Measurements from ENCODE around the gene NR2F2.

NR2F2 gene

GRCh38 chr15:96349034-96349856 lies 18.7 kb downstream of the NR2F2 start:
- no peak overlapping the region for H3K4me3 Mint-ChIP-seq
- no peak overlapping the region for H3K27ac Mint-ChIP-seq
- H3K9me3 Mint-ChIP-seq (ENCODE audit: low read depth) = no peaks in the 10 kb centered on the region
- H3K27me3 Mint-ChIP-seq = peaks cover 70% of the 10 kb centered on the region
- no peaks in the 10 kb centered on the region for H3K36me3 Mint-ChIP-seq
- H3K4me1 Mint-ChIP-seq (ENCODE audit: low read depth) = peaks cover 4% of the 10 kb centered on the region

GRCh38 chr15:96349857-96350720 lies 19.6 kb downstream of the NR2F2 start:
- H3K9me3 Mint-ChIP-seq (ENCODE audit: low read depth) = no peaks in the 10 kb centered on the region
- peaks cover 3% of the 10 kb centered on the region for H3K4me1 Mint-ChIP-seq (ENCODE audit: low read depth)
- H3K36me3 Mint-ChIP-seq = no peaks in the 10 kb centered on the region
- H3K27ac Mint-ChIP-seq = no peak overlapping the region
- peaks cover 63% of the 10 kb centered on the region for H3K27me3 Mint-ChIP-seq
- no peak overlapping the region for H3K4me3 Mint-ChIP-seq

DNA sequence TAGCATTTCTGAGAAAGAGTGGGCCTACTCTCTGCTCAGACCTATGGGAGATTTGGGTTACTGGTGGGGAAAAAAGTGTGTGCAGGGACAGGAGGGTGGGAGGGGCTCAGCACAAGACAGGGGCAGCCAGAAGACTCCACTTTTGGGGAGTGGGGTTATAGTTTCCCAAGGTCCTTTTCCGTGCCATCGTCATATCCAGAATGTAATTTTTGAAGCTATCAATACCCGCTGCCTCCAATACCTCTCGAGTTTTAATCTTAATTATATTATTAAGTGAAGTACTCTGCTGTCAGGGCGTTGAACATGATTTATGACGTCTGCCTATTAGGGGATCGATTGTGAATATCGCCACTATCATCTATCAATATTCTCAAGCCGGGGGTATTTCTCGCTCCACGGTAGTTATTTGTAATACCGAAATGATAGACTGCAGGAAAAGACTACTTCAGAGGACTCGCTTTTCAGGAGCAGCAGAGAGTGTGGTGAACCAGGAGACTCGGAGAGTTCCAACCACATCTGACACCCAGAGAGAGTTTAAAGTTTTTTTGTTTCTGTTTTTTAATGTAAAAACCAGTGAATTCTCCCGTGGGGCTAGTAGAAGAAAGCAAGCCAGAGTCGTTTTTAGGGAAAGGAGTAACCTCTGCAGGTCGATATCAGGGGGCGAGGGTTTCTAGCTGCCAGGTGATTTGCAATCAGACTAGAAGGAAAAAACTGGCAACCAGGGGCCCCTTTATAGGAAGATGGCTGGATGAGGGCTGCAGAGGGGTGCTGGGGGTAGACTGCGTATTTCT lies 20.6 kb downstream of the NR2F2 start:
- no peak overlapping the region for H3K27ac Mint-ChIP-seq

GRCh38 chr15:96351761-96352603 lies 21.5 kb downstream of the NR2F2 start:
- peaks cover 14% of the 10 kb centered on the region for H3K4me1 Mint-ChIP-seq (ENCODE audit: low read depth)
- H3K4me3 Mint-ChIP-seq = no peak overlapping the region
- no peaks in the 10 kb centered on the region for H3K9me3 Mint-ChIP-seq (ENCODE audit: low read depth)
- H3K36me3 Mint-ChIP-seq = no peaks in the 10 kb centered on the region
- H3K27me3 Mint-ChIP-seq = peaks cover 57% of the 10 kb centered on the region
- no peak overlapping the region for H3K27ac Mint-ChIP-seq

More for the DNA sequence above, 20.6 kb downstream of the NR2F2 start:
- H3K4me1 Mint-ChIP-seq (ENCODE audit: low read depth) = peaks cover 5% of the 10 kb centered on the region
- H3K4me3 Mint-ChIP-seq = no peak overlapping the region
- H3K36me3 Mint-ChIP-seq = no peaks in the 10 kb centered on the region
- no peaks in the 10 kb centered on the region for H3K9me3 Mint-ChIP-seq (ENCODE audit: low read depth)
- peaks cover 60% of the 10 kb centered on the region for H3K27me3 Mint-ChIP-seq

DNA sequence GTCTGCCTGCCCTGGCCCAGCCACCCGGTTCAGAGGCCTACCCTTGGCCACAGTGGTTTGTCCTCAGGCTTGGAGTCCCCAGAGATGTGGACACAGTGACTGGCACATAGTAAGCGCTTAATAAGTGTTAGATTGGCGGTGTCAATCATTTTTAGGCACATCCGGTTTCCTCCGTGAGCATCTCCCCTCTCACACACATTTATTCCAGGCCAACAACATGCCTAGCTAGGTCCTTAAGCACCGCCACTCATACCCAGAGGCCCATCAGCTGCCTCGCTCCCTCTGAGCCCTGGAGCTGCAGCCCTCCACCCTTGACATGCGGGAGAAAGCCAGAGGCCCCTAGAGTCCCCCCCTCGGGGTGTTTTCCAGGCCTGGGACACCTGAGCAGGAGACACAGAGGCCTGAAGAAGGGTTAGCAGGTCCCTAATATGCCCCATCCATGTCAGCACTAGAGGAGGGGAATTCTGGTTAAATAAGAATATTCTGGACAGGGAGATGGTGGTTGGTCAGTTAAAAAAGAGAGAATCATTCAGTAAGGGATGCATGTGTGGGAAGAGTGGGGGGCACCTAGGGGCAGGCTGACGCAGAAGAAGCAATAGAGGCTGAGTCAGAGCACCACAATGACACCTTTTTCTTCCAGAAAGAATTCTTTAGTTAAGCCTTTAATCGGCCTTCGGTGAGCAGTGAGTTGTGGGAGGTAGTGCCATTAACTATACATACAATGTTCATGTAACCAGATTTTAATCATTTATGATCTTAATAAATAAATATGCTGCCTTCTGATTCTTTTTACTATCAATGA lies 22.3 kb downstream of the NR2F2 start:
- Mint-ChIP-seq H3K27me3 (peaks cover 56% of the 10 kb centered on the region), H3K9me3 (ENCODE audit: low read depth) (no peaks in the 10 kb centered on the region), H3K27ac (no peak overlapping the region), H3K36me3 (no peaks in the 10 kb centered on the region), H3K4me3 (no peak overlapping the region), H3K4me1 (ENCODE audit: low read depth) (peaks cover 18% of the 10 kb centered on the region)

- H3K27ac Mint-ChIP-seq = no peak overlapping the region
These were observed 23.0 kb downstream of the NR2F2 start for GRCh38 chr15:96353416-96353929.

DNA sequence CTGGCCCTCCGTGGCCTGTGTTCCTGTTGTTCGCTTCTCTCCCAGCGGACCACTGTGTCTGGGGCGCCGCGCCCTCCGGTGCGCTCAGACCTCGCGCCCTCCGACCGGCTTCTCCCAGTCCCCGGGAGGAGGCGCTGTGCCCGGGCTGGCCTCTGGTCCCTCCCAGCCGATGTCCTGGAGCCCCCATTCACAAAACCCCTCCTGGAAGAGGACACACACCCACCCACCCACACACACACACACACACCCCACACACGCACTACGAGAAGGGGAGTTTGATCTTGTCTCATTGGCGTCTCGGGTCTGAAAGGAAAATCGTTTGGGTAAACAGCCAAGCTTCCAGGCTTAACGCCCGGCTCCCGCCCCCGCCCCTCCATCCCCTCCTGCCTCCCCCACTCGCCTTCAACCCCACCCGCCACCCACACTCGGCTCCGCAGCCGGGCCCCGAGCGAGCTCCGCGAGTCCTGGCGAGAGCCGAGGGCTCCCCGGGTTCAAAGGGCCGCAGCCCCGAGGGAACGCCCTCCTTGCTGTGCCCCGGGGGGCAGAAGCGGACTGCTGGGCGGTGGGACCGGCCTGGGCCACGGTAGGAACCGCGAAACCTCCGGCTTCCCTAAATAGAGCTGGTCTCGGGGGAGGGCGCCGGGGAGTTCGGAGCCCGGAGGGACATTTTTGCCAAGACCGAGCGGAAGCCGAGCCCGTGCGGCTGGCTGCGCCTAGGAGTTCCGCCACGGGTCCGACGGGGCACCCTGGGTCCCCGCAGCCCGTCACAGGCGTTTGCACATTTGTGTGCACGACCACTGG lies 23.6 kb downstream of the NR2F2 start:
- no peak overlapping the region for H3K4me3 Mint-ChIP-seq
- H3K27ac Mint-ChIP-seq = no peak overlapping the region
- H3K9me3 Mint-ChIP-seq (ENCODE audit: low read depth) = no peaks in the 10 kb centered on the region
- H3K4me1 Mint-ChIP-seq (ENCODE audit: low read depth) = peaks cover 27% of the 10 kb centered on the region
- no peaks in the 10 kb centered on the region for H3K36me3 Mint-ChIP-seq
- peaks cover 50% of the 10 kb centered on the region for H3K27me3 Mint-ChIP-seq

More at GRCh38 chr15:96353416-96353929, 23.0 kb downstream of the NR2F2 start:
- no peaks in the 10 kb centered on the region for H3K36me3 Mint-ChIP-seq
- no peaks in the 10 kb centered on the region for H3K9me3 Mint-ChIP-seq (ENCODE audit: low read depth)
- H3K27me3 Mint-ChIP-seq = peaks cover 56% of the 10 kb centered on the region
- H3K4me3 Mint-ChIP-seq = no peak overlapping the region
- peaks cover 24% of the 10 kb centered on the region for H3K4me1 Mint-ChIP-seq (ENCODE audit: low read depth)

DNA sequence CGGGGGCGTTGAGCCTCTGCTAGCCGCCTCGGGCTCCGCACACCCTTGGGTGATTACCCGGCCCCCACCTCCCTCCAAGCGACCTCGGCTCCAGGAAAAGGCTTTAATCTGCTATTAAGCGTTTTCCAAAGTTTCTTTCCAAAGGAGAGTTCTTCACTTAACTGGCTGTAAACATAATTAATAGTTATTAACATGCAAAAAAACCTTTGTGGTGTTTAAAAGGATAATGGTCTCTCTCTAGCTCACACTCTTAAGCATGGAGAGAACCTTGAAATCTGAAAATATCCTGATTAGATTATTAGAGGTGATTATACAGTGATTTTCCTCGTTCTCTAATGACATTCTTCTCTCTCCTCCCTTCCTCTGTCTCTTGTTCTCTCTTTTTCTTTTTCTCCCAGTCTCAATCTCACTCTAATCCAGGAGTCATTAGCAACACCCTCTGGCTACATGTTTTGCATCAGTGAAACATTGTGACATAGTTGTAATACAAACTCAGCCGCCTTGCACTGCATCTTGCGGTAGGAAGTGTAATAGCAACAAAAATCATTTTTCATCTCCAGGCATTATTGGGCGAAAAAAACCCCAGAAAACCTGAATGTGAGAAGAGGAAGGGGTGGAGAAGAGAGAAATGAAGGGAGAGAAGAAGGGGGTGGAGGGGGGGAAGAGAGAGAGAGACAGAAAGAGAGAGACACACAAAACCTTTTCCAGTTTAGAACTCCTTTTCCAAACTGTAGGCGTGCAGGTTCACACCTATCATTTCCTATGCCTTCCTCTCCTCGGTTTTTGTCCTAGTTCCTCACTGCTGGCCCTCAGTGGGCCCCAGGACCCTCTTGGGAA lies 24.4 kb downstream of the NR2F2 start:
- Mint-ChIP-seq H3K27ac (no peak overlapping the region), H3K27me3 (peaks cover 44% of the 10 kb centered on the region), H3K4me1 (ENCODE audit: low read depth) (peaks cover 27% of the 10 kb centered on the region), H3K4me3 (no peak overlapping the region), H3K36me3 (no peaks in the 10 kb centered on the region), H3K9me3 (ENCODE audit: low read depth) (no peaks in the 10 kb centered on the region)

GRCh38 chr15:96355568-96356187 lies 25.2 kb downstream of the NR2F2 start:
- no peak overlapping the region for H3K27ac Mint-ChIP-seq
- H3K4me1 Mint-ChIP-seq (ENCODE audit: low read depth) = peaks cover 27% of the 10 kb centered on the region
- no peaks in the 10 kb centered on the region for H3K36me3 Mint-ChIP-seq
- no peaks in the 10 kb centered on the region for H3K9me3 Mint-ChIP-seq (ENCODE audit: low read depth)
- H3K4me3 Mint-ChIP-seq = peak overlapping the region; percentile 23
- peaks cover 37% of the 10 kb centered on the region for H3K27me3 Mint-ChIP-seq

DNA sequence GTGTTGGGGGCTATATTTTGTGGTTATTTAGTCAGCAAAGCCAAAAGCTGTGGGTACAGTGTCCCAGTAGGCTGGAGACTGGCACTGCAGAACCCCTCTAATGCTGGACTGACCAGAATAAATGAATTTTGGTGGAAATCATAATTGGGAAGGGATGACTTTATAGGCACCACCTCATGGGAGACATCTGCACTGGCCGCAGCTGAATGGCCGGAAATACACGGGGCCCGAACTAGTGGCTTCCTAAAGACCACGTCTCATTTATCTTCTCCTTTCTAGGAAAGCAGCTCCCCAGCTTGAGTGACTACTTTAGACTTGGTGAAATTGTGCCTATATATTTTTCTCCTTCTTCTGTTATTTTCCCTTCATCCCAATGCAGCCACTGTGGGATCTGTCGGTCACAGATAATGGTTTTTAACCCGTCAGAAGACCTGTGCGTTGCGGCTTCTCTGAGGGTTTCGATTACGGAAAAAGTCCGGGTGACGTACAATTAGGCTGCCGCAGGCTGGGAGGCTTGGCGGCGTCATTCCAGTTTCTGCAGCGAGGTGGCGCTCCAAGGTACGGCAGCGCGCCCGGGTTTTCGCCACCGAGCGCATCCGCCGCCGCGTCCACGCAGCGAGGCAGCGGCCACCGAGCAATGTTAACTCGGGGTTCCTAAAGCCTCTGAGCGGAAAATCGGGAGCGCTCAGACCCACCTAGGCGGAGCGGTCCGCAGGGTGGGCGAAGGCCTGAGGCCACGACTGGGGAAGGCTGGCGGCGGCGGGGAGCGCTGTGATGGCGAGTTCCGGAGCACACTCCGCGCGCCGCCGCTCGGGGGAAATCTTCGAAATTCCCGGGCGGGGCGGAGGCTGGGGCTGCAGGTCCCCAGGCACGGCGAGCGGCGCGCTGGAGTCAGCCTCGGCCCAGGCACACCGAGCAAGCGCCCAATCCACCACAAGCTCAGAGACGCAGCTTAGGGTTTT lies 26.3 kb downstream of the NR2F2 start:
- H3K4me3 Mint-ChIP-seq = peak overlapping the region; percentile 85
- no peaks in the 10 kb centered on the region for H3K9me3 Mint-ChIP-seq (ENCODE audit: low read depth)
- no peak overlapping the region for H3K27ac Mint-ChIP-seq
- no peaks in the 10 kb centered on the region for H3K36me3 Mint-ChIP-seq
- peaks cover 27% of the 10 kb centered on the region for H3K4me1 Mint-ChIP-seq (ENCODE audit: low read depth)
- peaks cover 34% of the 10 kb centered on the region for H3K27me3 Mint-ChIP-seq
